IPS DF 19.7 (cell line): ENCODE data around the gene CFAP53.
"Not testable (repeated sequence)": the region's sequence is repeated elsewhere in the genome, so short reads cannot be mapped to it uniquely, and the experiment has no call there.

Experiments used
- DNase-seq: peaks from one replicate; pipeline ENCODE4 v3.0.0-alpha.2; 2013; ENCODE audit warnings: low read depth, low spot score

The CFAP53 gene

GRCh38 chr18:50266248-50266704 lies at the start of gene CFAP53:
CFAP53 (minus strand) TSS chr18:50266495; CDS start chr18:50266404, 91 bp downstream.
- peak; percentile 48 for DNase-seq

- no peak for DNase-seq
Observed at GRCh38 chr18:50315100-50315871, 49.0 kb upstream of the CFAP53 start.

- no peak for DNase-seq
Observed at GRCh38 chr18:50313873-50314460, 47.7 kb upstream of the CFAP53 start.

GRCh38 chr18:50313031-50313607 lies 46.8 kb upstream of the CFAP53 start:
- DNase-seq, result no peak

GRCh38 chr18:50312296-50313030 lies 46.2 kb upstream of the CFAP53 start:
- DNase-seq, result no peak

- DNase-seq, result no peak
Observed at GRCh38 chr18:50311650-50312049, 45.4 kb upstream of the CFAP53 start.

GRCh38 chr18:50310080-50310479 lies 43.8 kb upstream of the CFAP53 start:
- no peak for DNase-seq

- not testable (repeated sequence) for DNase-seq
Observed at GRCh38 chr18:50308851-50309250, 42.6 kb upstream of the CFAP53 start.

- DNase-seq, result peak; percentile 54
Observed at GRCh38 chr18:50307738-50308470, 41.6 kb upstream of the CFAP53 start.

GRCh38 chr18:50307400-50307737 lies 41.1 kb upstream of the CFAP53 start:
- no peak for DNase-seq

GRCh38 chr18:50306944-50307343 lies 40.6 kb upstream of the CFAP53 start:
- no peak for DNase-seq

- no peak for DNase-seq
Observed at GRCh38 chr18:50301074-50301473, 34.8 kb upstream of the CFAP53 start.

GRCh38 chr18:50299626-50300388 lies 33.5 kb upstream of the CFAP53 start:
- DNase-seq, result no peak

- DNase-seq, result no peak
Observed at GRCh38 chr18:50298443-50299284, 32.4 kb upstream of the CFAP53 start.

- peak; percentile 56 for DNase-seq
Observed at GRCh38 chr18:50297621-50298442, 31.5 kb upstream of the CFAP53 start.

GRCh38 chr18:50293039-50293438 lies 26.7 kb upstream of the CFAP53 start:
- no peak for DNase-seq

- DNase-seq, result no peak
Observed at GRCh38 chr18:50289108-50289443, 22.8 kb upstream of the CFAP53 start.

- not testable (repeated sequence) for DNase-seq
Observed at GRCh38 chr18:50288348-50289107, 22.2 kb upstream of the CFAP53 start.
